Keratinocyte (primary cell): ENCODE measurements around the gene ARMC8. TPM values are rescaled to one million over a fixed set of nuclear protein-coding genes. Genes with fewer than 3 reads are reported as not detected.

Experiments
- DNase-seq: peaks from one replicate; pipeline ENCODE4 v3.0.0-alpha.2; 2011; ENCODE audit warnings: low read depth, missing footprints, low spot score
- FAIRE-seq: peaks from 2 replicates; lab custom pipeline; 2011; peaks lifted over from hg19 to GRCh38; lab: Jason Lieb, UNC
- H2AFZ ChIP-seq: 2 replicates; pipeline ENCODE4 v1.6.0; 2012; ENCODE audit warnings: low read length, control low read depth, inconsistent platforms; ENCODE audit not compliant: control insufficient read depth
- H3K27ac ChIP-seq: 2 replicates; pipeline ENCODE4 v1.5.1; 2011; ENCODE audit warnings: low read length; ENCODE audit not compliant: control insufficient read depth, insufficient read depth
- H3K27me3 ChIP-seq: 3 replicates; pipeline ENCODE4 v1.6.0; 2011; ENCODE audit warnings: low read length; ENCODE audit not compliant: control insufficient read depth, insufficient read depth; ENCODE audit errors: extremely low read depth
- H3K36me3 ChIP-seq, 2 experiments: 2 replicates in 1 of 2; 3 replicates in 1 of 2; pipeline ENCODE4 v1.5.1; 2011; ENCODE audit warnings: low read length in 2 of 2, mild to moderate bottlenecking in 1 of 2; ENCODE audit not compliant: control insufficient read depth in 2 of 2, insufficient read depth in 2 of 2; ENCODE audit errors: extremely low read depth in 1 of 2
- H3K4me1 ChIP-seq: 3 replicates; pipeline ENCODE4 v1.5.1; 2011; ENCODE audit warnings: low read length; ENCODE audit not compliant: control insufficient read depth, insufficient read depth; ENCODE audit errors: extremely low read depth
- H3K4me2 ChIP-seq: 3 replicates; pipeline ENCODE4 v1.6.0; 2011; ENCODE audit warnings: low read depth, low read length; ENCODE audit not compliant: control insufficient read depth, insufficient read depth; ENCODE audit errors: extremely low read depth
- H3K4me3 ChIP-seq, 3 experiments: fragments of 200-600 bp in 1 of 3; sonication (generic) in 1 of 3; 2 replicates in 2 of 3; 3 replicates in 1 of 3; pipeline ENCODE4 v1.5.1; 2011 to 2016; ENCODE audit warnings: low read length in 3 of 3, mild to moderate bottlenecking in 3 of 3, control low read depth in 2 of 3, inconsistent platforms in 1 of 3, low read depth in 1 of 3, mixed read lengths in 1 of 3, mixed run types in 1 of 3, moderate library complexity in 1 of 3; ENCODE audit not compliant: control insufficient read depth in 2 of 3, insufficient read depth in 2 of 3; ENCODE audit errors: extremely low read depth in 1 of 3
- H3K79me2 ChIP-seq: 2 replicates; pipeline ENCODE4 v1.6.0; 2012; ENCODE audit warnings: low read length; ENCODE audit not compliant: control insufficient read depth, insufficient read depth
- H3K9ac ChIP-seq: 3 replicates; pipeline ENCODE4 v1.6.0; 2011; ENCODE audit warnings: low read length; ENCODE audit not compliant: control insufficient read depth, insufficient read depth; ENCODE audit errors: extremely low read depth
- H3K9me1 ChIP-seq: 3 replicates; pipeline ENCODE4 v1.6.0; 2011; ENCODE audit warnings: low read length; ENCODE audit not compliant: control insufficient read depth, insufficient read depth; ENCODE audit errors: extremely low read depth
- H3K9me3 ChIP-seq: 2 replicates; pipeline ENCODE4 v1.5.1; 2012; ENCODE audit warnings: low read depth, low read length; ENCODE audit not compliant: control insufficient read depth
- H4K20me1 ChIP-seq: 3 replicates; pipeline ENCODE4 v1.6.0; 2011; ENCODE audit warnings: low read length; ENCODE audit not compliant: control insufficient read depth, insufficient read depth; ENCODE audit errors: extremely low read depth
- CTCF ChIP-seq, 3 experiments: IDR thresholded peaks in 1 of 3; conservative IDR thresholded peaks in 1 of 3; optimal IDR thresholded peaks in 1 of 3; 2 replicates in 2 of 3; 3 replicates in 1 of 3; pipeline versions ENCODE3 to v1.5.1; 2011; ENCODE audit warnings: low read length in 3 of 3, mild to moderate bottlenecking in 3 of 3, moderate library complexity in 2 of 3, control low read depth in 1 of 3, inconsistent platforms in 1 of 3; ENCODE audit not compliant: insufficient read depth in 2 of 3; ENCODE audit errors: extremely low read depth in 1 of 3
- EZH2 ChIP-seq: IDR thresholded peaks from one replicate; pipeline ENCODE4 v1.6.1; 2012; ENCODE audit warnings: inconsistent platforms, mild to moderate bottlenecking, low read length, moderate library complexity
- dilution Hi-C: fragments of 300-500 bp; cut with MboI; formaldehyde crosslinking; loops from one replicate; pipeline ENCODE4 v1.7.0; 2020; ENCODE audit warnings: low sequenced_read_pairs; ENCODE audit not compliant: extremely low pct_ligation_motif_present
- polyA plus RNA-seq, 5 experiments: library from polyadenylated mRNA; depleted of rRNA in 3 of 5; stranded (reverse) in 3 of 5; stranded (forward) in 1 of 5; unstranded in 1 of 5; fragments of >200 nt; gene quantifications; 1 replicate in 1 of 5; 2 replicates in 3 of 5; 3 replicates in 1 of 5; pipeline versions ENCODE4 v1.2.1 to v1.2.3, GENCODE V29; 2011 to 2012; ENCODE audit warnings: missing spikeins in 2 of 5, low read depth in 1 of 5, low replicate concordance in 1 of 5

The ARMC8 gene
- polyA plus RNA-seq, 1 donor (not counting 4 experiments of a cell fraction or from before 2014, with no cell fraction given), result 50.8 TPM

GRCh38 chr3:138238711-138239110, 51.6 kb downstream of the ARMC8 start:
- Histone ChIP-seq H4K20me1 (no peaks in the 10 kb centered on the region), H2AFZ (no peak overlapping the region), H3K9ac (no peak overlapping the region), H3K4me3 (no peak overlapping the region), H3K79me2 (no peaks in the 10 kb centered on the region), H3K36me3 (peaks cover 5 to 6% of the 10 kb centered on the region in 2 experiments), H3K9me1 (no peaks in the 10 kb centered on the region), H3K27ac (no peak overlapping the region), H3K4me2 (no peak overlapping the region), H3K27me3 (no peaks in the 10 kb centered on the region), H3K4me1 (peaks cover 2% of the 10 kb centered on the region), H3K9me3 (no peaks in the 10 kb centered on the region)
- TF ChIP-seq CTCF (optimal IDR thresholded peaks at IDR 0.05 in 1 of 3, IDR thresholded peaks at IDR 0.05 in 1 of 3, conservative IDR thresholded peaks at IDR 0.05 in 1 of 3; ENCODE audit: extremely low read depth in 1 of 3, insufficient read depth in 2 of 3, low read length in 3 of 3) (no peak), EZH2 (no peak)
- dilution Hi-C loops, result no loop called here
- DNase-seq (no peak), FAIRE-seq (no peak)

GRCh38 chr3:138241061-138241460, 54.0 kb downstream of the ARMC8 start:
- Histone ChIP-seq H3K9ac (no peak overlapping the region), H3K79me2 (no peaks in the 10 kb centered on the region), H3K27me3 (no peaks in the 10 kb centered on the region), H3K9me3 (no peaks in the 10 kb centered on the region), H3K4me1 (no peaks in the 10 kb centered on the region), H3K9me1 (no peaks in the 10 kb centered on the region), H3K36me3 (peaks cover 12% of the 10 kb centered on the region in 2 experiments), H3K4me3 (no peak overlapping the region), H3K27ac (no peak overlapping the region), H3K4me2 (no peak overlapping the region), H2AFZ (no peak overlapping the region), H4K20me1 (no peaks in the 10 kb centered on the region)
- FAIRE-seq (no peak), DNase-seq (no peak)
- dilution Hi-C loops, result no loop called here
- TF ChIP-seq CTCF (optimal IDR thresholded peaks at IDR 0.05 in 1 of 3, IDR thresholded peaks at IDR 0.05 in 1 of 3, conservative IDR thresholded peaks at IDR 0.05 in 1 of 3; ENCODE audit: extremely low read depth in 1 of 3, insufficient read depth in 2 of 3, low read length in 3 of 3) (no peak), EZH2 (no peak)
